B cell (primary cell): ENCODE data around the gene MACIR.

ENCODE experiments used
- EZH2 ChIP-seq: IDR thresholded peaks from 2 replicates; pipeline ENCODE4 v1.6.1; 2012; ENCODE audit warnings: borderline replicate concordance, low read depth, mild to moderate bottlenecking, moderate library complexity, low read length; ENCODE audit not compliant: insufficient read depth, poor library complexity, severe bottlenecking
- TF ChIP-seq, protein P1 (sequence below): fragments of 200-600 bp; IDR thresholded peaks from one replicate; pipeline ENCODE4 v1.8.0; 2022; ENCODE audit warnings: antibody characterized with exemption, mild to moderate bottlenecking

DNA sequence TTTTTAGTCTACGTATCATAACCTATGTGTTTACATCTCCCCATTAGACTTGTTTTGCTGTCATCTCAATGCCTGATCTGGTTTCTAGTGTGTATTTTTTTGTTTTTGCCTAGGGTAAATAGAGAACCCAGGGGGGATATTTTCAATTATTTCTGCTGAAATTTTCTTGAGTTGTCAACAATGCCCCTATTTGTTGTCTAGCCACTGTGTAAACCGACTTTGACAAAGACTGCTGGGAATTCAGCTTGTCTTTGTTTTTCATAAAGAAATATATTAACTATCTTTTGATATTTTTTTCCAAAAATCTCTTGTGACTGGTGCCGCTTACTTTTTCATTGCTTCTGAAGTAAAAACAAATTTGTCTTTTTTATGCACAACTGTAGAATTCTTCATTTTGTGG lies 28.1 kb downstream of the MACIR start:
- TF ChIP-seq, protein P1, sequence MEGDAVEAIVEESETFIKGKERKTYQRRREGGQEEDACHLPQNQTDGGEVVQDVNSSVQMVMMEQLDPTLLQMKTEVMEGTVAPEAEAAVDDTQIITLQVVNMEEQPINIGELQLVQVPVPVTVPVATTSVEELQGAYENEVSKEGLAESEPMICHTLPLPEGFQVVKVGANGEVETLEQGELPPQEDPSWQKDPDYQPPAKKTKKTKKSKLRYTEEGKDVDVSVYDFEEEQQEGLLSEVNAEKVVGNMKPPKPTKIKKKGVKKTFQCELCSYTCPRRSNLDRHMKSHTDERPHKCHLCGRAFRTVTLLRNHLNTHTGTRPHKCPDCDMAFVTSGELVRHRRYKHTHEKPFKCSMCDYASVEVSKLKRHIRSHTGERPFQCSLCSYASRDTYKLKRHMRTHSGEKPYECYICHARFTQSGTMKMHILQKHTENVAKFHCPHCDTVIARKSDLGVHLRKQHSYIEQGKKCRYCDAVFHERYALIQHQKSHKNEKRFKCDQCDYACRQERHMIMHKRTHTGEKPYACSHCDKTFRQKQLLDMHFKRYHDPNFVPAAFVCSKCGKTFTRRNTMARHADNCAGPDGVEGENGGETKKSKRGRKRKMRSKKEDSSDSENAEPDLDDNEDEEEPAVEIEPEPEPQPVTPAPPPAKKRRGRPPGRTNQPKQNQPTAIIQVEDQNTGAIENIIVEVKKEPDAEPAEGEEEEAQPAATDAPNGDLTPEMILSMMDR, result no peak
- no peak for TF ChIP-seq EZH2
